HepG2 (cell line): ENCODE measurements around the gene GPR107. TPM values are rescaled to one million over a fixed set of nuclear protein-coding genes. Genes with fewer than 3 reads are reported as not detected.

Experiments
- DPF2 ChIP-seq: sonication (generic); formaldehyde crosslinking; IDR thresholded peaks from 2 replicates; pipeline ENCODE4 v1.4.0; 2020; ENCODE audit warnings: mild to moderate bottlenecking, low read depth, missing genetic modification reagents, borderline replicate concordance
- KMT2B ChIP-seq: IDR thresholded peaks from 2 replicates; pipeline ENCODE4 v1.6.1; 2016; ENCODE audit warnings: missing genetic modification reagents, missing compliant biosample characterization
- SAFB2 ChIP-seq: sonication (generic); formaldehyde crosslinking; IDR thresholded peaks from 2 replicates; pipeline ENCODE4 v1.5.1; 2020; ENCODE audit warnings: missing genetic modification reagents, low read depth, mild to moderate bottlenecking, borderline replicate concordance
- SMAD9 ChIP-seq: sonication (generic); formaldehyde crosslinking; IDR thresholded peaks from 2 replicates; pipeline ENCODE4 v1.5.1; 2020; ENCODE audit warnings: mild to moderate bottlenecking, missing genetic modification reagents
- ZBTB44 ChIP-seq: sonication (generic); formaldehyde crosslinking; IDR thresholded peaks from 2 replicates; pipeline ENCODE4 v1.4.0; 2020; ENCODE audit warnings: missing genetic modification reagents
- ZKSCAN8 ChIP-seq: IDR thresholded peaks from 2 replicates; pipeline ENCODE4 v1.6.1; 2016; ENCODE audit warnings: borderline replicate concordance, missing genetic modification reagents, missing compliant biosample characterization
- ZNF264 ChIP-seq: sonication (generic); formaldehyde crosslinking; IDR thresholded peaks from 2 replicates; pipeline ENCODE4 v1.4.0; 2020; ENCODE audit warnings: missing genetic modification reagents
- ZNF577 ChIP-seq: sonication (generic); formaldehyde crosslinking; IDR thresholded peaks from 2 replicates; pipeline ENCODE4 v1.4.0; 2020; ENCODE audit warnings: mild to moderate bottlenecking, low read depth, missing genetic modification reagents, borderline replicate concordance
- ZNF580 ChIP-seq: IDR thresholded peaks from 2 replicates; pipeline ENCODE4 v1.6.1; 2016; ENCODE audit warnings: low read depth, borderline replicate concordance
- ZNF720 ChIP-seq: sonication (generic); formaldehyde crosslinking; IDR thresholded peaks from 2 replicates; pipeline ENCODE4 v1.4.0; 2020; ENCODE audit warnings: missing genetic modification reagents
- ZNF782 ChIP-seq: sonication (generic); formaldehyde crosslinking; IDR thresholded peaks from 2 replicates; pipeline ENCODE4 v1.4.0; 2020; ENCODE audit warnings: missing genetic modification reagents, mild to moderate bottlenecking, borderline replicate concordance
- polyA plus RNA-seq, 8 experiments: library from polyadenylated mRNA; depleted of rRNA in 3 of 8; stranded (reverse) in 7 of 8; unstranded in 1 of 8; fragments of >200 nt; fragmentation: Illumina TruSeq in 4 of 8; extraction: Trizol in 4 of 8; gene quantifications; 2 replicates each; pipeline versions ENCODE4 v1.2.1 to v1.2.3, GENCODE V29; 2011 to 2016; ENCODE audit warnings: low read depth in 4 of 8, missing spikeins in 1 of 8, mixed read lengths in 1 of 8; ENCODE audit not compliant: insufficient read depth in 1 of 8
- total RNA-seq, 5 experiments: library from RNA; depleted of rRNA; stranded (reverse); fragments of >200 nt; fragmentation: Illumina TruSeq; extraction: Trizol; gene quantifications; 2 replicates each; pipeline ENCODE4 v1.2.3, GENCODE V29; 2016; ENCODE audit warnings: low read depth in 1 of 5
- TF ChIP-seq, protein P1 (sequence below): sonication (generic); formaldehyde crosslinking; IDR thresholded peaks from 2 replicates; pipeline ENCODE4 v1.5.0; 2020; ENCODE audit warnings: mild to moderate bottlenecking, missing genetic modification reagents
- TF ChIP-seq, protein P2 (sequence below): sonication (generic); formaldehyde crosslinking; IDR thresholded peaks from 2 replicates; pipeline ENCODE4 v1.4.0; 2020; ENCODE audit warnings: mild to moderate bottlenecking, low read depth, missing genetic modification reagents
- TF ChIP-seq, protein P3 (sequence below): sonication (generic); formaldehyde crosslinking; IDR thresholded peaks from 2 replicates; pipeline ENCODE4 v1.5.1; 2020; ENCODE audit warnings: mild to moderate bottlenecking, missing genetic modification reagents, borderline replicate concordance
- TF ChIP-seq, protein P4 (sequence below): sonication (generic); formaldehyde crosslinking; IDR thresholded peaks from 2 replicates; pipeline ENCODE4 v1.4.0; 2020; ENCODE audit warnings: missing genetic modification reagents

GPR107 gene
- total and polyA plus RNA-seq, 2 of the 13 experiments (the other 11 are each of a cell fraction or from before 2014, with no cell fraction given): 22.5 to 24.4 TPM

DNA sequence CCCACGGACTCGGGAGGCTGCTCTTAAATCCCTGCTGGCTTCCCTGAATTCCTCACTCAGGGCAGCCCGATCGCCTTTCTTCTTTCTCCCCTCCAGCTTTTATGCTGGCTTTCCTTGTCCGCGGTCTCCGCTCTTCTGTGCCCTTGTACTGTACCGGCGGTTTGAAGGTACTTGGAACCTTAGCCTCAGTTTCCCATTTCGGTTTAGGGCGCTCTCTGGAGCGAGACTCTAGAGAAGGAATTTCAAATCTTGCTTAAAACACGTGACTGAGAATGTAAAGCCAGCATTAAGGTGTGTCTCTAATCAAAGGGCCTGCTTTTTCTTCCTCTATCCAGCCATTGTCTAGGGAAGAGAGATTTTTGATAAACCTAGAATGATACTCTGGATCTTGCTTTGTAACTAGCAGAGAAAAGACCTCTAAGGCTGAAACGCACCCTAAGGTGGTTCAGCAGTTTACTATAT lies 650 bp downstream of the GPR107 start (continued):
- TF ChIP-seq, protein P1, sequence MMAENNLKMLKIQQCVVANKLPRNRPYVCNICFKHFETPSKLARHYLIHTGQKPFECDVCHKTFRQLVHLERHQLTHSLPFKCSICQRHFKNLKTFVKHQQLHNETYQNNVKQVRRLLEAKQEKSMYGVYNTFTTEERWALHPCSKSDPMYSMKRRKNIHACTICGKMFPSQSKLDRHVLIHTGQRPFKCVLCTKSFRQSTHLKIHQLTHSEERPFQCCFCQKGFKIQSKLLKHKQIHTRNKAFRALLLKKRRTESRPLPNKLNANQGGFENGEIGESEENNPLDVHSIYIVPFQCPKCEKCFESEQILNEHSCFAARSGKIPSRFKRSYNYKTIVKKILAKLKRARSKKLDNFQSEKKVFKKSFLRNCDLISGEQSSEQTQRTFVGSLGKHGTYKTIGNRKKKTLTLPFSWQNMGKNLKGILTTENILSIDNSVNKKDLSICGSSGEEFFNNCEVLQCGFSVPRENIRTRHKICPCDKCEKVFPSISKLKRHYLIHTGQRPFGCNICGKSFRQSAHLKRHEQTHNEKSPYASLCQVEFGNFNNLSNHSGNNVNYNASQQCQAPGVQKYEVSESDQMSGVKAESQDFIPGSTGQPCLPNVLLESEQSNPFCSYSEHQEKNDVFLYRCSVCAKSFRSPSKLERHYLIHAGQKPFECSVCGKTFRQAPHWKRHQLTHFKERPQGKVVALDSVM (CRISPR knock-in tag): no peak
- no peak for TF ChIP-seq ZKSCAN8 (CRISPR knock-in tag)
- no peak for TF ChIP-seq ZNF264 (CRISPR knock-in tag)
- TF ChIP-seq KMT2B (CRISPR knock-in tag): no peak
- TF ChIP-seq ZNF782: no peak
- TF ChIP-seq ZNF580: no peak
- TF ChIP-seq, protein P2, sequence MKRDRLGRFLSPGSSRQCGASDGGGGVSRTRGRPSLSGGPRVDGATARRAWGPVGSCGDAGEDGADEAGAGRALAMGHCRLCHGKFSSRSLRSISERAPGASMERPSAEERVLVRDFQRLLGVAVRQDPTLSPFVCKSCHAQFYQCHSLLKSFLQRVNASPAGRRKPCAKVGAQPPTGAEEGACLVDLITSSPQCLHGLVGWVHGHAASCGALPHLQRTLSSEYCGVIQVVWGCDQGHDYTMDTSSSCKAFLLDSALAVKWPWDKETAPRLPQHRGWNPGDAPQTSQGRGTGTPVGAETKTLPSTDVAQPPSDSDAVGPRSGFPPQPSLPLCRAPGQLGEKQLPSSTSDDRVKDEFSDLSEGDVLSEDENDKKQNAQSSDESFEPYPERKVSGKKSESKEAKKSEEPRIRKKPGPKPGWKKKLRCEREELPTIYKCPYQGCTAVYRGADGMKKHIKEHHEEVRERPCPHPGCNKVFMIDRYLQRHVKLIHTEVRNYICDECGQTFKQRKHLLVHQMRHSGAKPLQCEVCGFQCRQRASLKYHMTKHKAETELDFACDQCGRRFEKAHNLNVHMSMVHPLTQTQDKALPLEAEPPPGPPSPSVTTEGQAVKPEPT: no peak
- TF ChIP-seq DPF2: no peak
- TF ChIP-seq, protein P3, sequence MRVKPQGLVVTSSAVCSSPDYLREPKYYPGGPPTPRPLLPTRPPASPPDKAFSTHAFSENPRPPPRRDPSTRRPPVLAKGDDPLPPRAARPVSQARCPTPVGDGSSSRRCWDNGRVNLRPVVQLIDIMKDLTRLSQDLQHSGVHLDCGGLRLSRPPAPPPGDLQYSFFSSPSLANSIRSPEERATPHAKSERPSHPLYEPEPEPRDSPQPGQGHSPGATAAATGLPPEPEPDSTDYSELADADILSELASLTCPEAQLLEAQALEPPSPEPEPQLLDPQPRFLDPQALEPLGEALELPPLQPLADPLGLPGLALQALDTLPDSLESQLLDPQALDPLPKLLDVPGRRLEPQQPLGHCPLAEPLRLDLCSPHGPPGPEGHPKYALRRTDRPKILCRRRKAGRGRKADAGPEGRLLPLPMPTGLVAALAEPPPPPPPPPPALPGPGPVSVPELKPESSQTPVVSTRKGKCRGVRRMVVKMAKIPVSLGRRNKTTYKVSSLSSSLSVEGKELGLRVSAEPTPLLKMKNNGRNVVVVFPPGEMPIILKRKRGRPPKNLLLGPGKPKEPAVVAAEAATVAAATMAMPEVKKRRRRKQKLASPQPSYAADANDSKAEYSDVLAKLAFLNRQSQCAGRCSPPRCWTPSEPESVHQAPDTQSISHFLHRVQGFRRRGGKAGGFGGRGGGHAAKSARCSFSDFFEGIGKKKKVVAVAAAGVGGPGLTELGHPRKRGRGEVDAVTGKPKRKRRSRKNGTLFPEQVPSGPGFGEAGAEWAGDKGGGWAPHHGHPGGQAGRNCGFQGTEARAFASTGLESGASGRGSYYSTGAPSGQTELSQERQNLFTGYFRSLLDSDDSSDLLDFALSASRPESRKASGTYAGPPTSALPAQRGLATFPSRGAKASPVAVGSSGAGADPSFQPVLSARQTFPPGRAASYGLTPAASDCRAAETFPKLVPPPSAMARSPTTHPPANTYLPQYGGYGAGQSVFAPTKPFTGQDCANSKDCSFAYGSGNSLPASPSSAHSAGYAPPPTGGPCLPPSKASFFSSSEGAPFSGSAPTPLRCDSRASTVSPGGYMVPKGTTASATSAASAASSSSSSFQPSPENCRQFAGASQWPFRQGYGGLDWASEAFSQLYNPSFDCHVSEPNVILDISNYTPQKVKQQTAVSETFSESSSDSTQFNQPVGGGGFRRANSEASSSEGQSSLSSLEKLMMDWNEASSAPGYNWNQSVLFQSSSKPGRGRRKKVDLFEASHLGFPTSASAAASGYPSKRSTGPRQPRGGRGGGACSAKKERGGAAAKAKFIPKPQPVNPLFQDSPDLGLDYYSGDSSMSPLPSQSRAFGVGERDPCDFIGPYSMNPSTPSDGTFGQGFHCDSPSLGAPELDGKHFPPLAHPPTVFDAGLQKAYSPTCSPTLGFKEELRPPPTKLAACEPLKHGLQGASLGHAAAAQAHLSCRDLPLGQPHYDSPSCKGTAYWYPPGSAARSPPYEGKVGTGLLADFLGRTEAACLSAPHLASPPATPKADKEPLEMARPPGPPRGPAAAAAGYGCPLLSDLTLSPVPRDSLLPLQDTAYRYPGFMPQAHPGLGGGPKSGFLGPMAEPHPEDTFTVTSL: no peak
- no peak for TF ChIP-seq ZNF720 (CRISPR knock-in tag)
- 0 out of 2 replicates have a peak, but pooled peaks have one; percentile 53 for TF ChIP-seq SMAD9 (CRISPR knock-in tag)
- no peak for TF ChIP-seq ZNF577
- no peak for TF ChIP-seq SAFB2 (CRISPR knock-in tag)
- TF ChIP-seq, protein P4, sequence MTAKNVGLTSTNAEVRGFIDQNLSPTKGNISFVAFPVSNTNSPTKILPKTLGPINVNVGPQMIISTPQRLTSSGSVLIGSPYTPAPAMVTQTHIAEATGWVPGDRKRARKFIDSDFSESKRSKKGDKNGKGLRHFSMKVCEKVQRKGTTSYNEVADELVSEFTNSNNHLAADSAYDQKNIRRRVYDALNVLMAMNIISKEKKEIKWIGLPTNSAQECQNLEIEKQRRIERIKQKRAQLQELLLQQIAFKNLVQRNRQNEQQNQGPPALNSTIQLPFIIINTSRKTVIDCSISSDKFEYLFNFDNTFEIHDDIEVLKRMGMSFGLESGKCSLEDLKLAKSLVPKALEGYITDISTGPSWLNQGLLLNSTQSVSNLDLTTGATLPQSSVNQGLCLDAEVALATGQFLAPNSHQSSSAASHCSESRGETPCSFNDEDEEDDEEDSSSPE: no peak
- TF ChIP-seq ZBTB44: no peak
